Adipocyte (in vitro differentiated cells): Measurements from ENCODE around the gene TNS3.
A peak's percentile ranks its signal among the peaks of the same experiment; 100 is the strongest.

Experiments used
- DNase-seq: peaks from one replicate; pipeline ENCODE4 v3.0.0-alpha.2; 2015; ENCODE audit warnings: low read depth
- H3K27me3 ChIP-seq: replicated peaks from 2 replicates; pipeline ENCODE4 v1.7.0; 2013; ENCODE audit warnings: mild to moderate bottlenecking, low read length, moderate library complexity; ENCODE audit not compliant: control insufficient read depth, insufficient read depth
- H3K36me3 ChIP-seq: 2 replicates; pipeline ENCODE4 v1.7.0; 2013; ENCODE audit warnings: low read length, mild to moderate bottlenecking, moderate library complexity; ENCODE audit not compliant: control insufficient read depth, insufficient read depth, severe bottlenecking
- H3K4me1 ChIP-seq: 2 replicates; pipeline ENCODE4 v1.7.0; 2013; ENCODE audit warnings: mild to moderate bottlenecking, low read length, moderate library complexity; ENCODE audit not compliant: control insufficient read depth, insufficient read depth
- H3K4me3 ChIP-seq: 2 replicates; pipeline ENCODE4 v1.7.0; 2013; ENCODE audit warnings: mild to moderate bottlenecking, low read length, moderate library complexity
- H3K9ac ChIP-seq: 2 replicates; pipeline ENCODE4 v1.7.0; 2013; ENCODE audit warnings: mild to moderate bottlenecking, low read length, moderate library complexity
- H3K9me3 ChIP-seq: 2 replicates; pipeline ENCODE4 v1.7.0; 2013; ENCODE audit warnings: mild to moderate bottlenecking, low read length, moderate library complexity; ENCODE audit not compliant: control insufficient read depth

Gene TNS3

GRCh38 chr7:47318395-47319182 is 263.3 kb downstream of the TNS3 start:
- no peak overlapping the region for H3K9ac ChIP-seq
- no peak for DNase-seq
- H3K36me3 ChIP-seq, result peaks cover 34% of the 10 kb centered on the region
- no peaks in the 10 kb centered on the region for H3K9me3 ChIP-seq
- H3K4me3 ChIP-seq, result no peak overlapping the region
- H3K4me1 ChIP-seq, result peaks cover 18% of the 10 kb centered on the region
- no peaks in the 10 kb centered on the region for H3K27me3 ChIP-seq

GRCh38 chr7:47317487-47317886 is 264.4 kb downstream of the TNS3 start:
- Histone ChIP-seq H3K4me1 (peaks cover 18% of the 10 kb centered on the region), H3K27me3 (no peaks in the 10 kb centered on the region), H3K4me3 (no peak overlapping the region), H3K9me3 (no peaks in the 10 kb centered on the region), H3K9ac (no peak overlapping the region), H3K36me3 (peaks cover 34% of the 10 kb centered on the region)
- no peak for DNase-seq

DNA sequence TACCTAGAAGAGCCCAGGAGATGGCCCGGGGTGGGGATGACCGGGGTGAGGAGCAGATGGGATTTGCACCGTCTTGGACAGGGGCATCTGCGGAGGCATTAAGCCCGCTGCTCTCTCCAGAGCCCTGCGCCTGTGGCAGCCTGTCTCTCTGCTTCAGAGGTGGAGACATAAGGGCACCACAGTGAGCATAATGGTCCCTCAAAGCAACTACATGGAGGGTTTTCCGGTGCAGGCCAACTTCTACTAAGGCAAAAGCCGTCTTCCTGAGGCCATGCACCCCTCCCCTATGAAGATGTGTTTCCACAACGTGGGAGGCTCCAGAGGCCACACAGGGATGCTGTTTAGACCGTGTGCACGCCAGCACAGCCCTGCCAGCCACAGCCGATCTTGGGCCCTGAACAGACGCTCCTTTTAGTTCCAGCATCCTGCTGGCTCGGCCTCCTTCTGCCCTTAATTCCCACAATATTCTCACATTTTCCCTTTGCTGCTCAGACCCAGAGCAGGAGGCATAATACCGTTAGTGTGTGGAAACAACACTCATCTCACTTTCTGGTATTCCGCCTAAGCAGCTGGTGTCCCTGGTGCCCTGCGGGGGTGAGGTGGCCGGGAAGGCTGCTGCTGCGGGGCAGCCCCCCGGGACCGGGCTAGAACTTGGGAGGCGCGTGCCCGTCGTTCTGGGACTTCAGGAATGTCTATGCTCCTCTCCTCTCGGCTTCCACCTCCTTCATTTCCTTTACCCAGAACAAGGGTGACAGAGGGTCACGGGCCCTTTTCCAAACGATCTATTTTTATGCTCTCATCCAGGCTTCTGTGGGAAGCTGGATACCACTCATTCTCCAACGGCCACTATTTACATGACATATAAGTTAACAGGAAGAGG is 266.9 kb downstream of the TNS3 start:
- DNase-seq, result peak; percentile 64
- Histone ChIP-seq H3K4me1 (peaks cover 18% of the 10 kb centered on the region), H3K27me3 (no peaks in the 10 kb centered on the region), H3K9me3 (peaks cover 3% of the 10 kb centered on the region), H3K4me3 (peak overlapping the region; percentile 50), H3K36me3 (peaks cover 19% of the 10 kb centered on the region), H3K9ac (peak overlapping the region; percentile 57)

GRCh38 chr7:47314248-47314647 is 267.7 kb downstream of the TNS3 start:
- peaks cover 16% of the 10 kb centered on the region for H3K36me3 ChIP-seq
- peaks cover 18% of the 10 kb centered on the region for H3K4me1 ChIP-seq
- peaks cover 3% of the 10 kb centered on the region for H3K9me3 ChIP-seq
- no peaks in the 10 kb centered on the region for H3K27me3 ChIP-seq
- no peak for DNase-seq
- H3K4me3 ChIP-seq, result no peak overlapping the region
- peak overlapping the region; percentile 57 for H3K9ac ChIP-seq

- Histone ChIP-seq H3K9ac (no peak overlapping the region), H3K36me3 (peaks cover 17% of the 10 kb centered on the region), H3K4me1 (peaks cover 18% of the 10 kb centered on the region), H3K9me3 (peaks cover 3% of the 10 kb centered on the region), H3K27me3 (no peaks in the 10 kb centered on the region), H3K4me3 (no peak overlapping the region)
- no peak for DNase-seq
These were observed 268.3 kb downstream of the TNS3 start for GRCh38 chr7:47313564-47313963.

- no peak for DNase-seq
- Histone ChIP-seq H3K4me3 (no peak overlapping the region), H3K4me1 (peaks cover 18% of the 10 kb centered on the region), H3K9me3 (peaks cover 3% of the 10 kb centered on the region), H3K27me3 (no peaks in the 10 kb centered on the region), H3K36me3 (peaks cover 6% of the 10 kb centered on the region), H3K9ac (no peak overlapping the region)
These were observed 270.0 kb downstream of the TNS3 start for GRCh38 chr7:47311891-47312290.

GRCh38 chr7:47310020-47310419 is 271.9 kb downstream of the TNS3 start:
- peaks cover 6% of the 10 kb centered on the region for H3K36me3 ChIP-seq
- H3K4me3 ChIP-seq, result no peak overlapping the region
- peaks cover 11% of the 10 kb centered on the region for H3K4me1 ChIP-seq
- H3K27me3 ChIP-seq, result no peaks in the 10 kb centered on the region
- DNase-seq, result no peak
- no peak overlapping the region for H3K9ac ChIP-seq
- peaks cover 3% of the 10 kb centered on the region for H3K9me3 ChIP-seq

DNA sequence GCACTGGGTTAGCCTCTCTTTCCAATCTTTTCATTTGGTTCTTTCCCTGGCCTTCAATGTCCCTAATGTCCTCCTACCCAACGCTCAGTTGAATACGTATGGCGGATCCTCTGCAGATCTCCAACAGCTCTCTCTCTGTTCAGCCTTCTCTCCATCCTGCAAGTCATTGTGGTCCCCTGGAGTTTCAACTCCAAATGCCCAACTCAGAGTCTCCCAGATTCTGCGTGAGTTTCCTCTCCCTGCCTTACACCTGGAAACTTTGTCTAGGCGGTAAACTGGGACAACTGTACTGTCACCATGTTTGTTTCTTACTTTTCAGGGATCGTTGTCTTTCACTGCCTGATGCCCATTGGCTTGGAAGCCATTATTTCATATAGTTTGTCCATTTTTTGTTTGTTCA is 273.1 kb downstream of the TNS3 start:
- Histone ChIP-seq H3K9me3 (peaks cover 3% of the 10 kb centered on the region), H3K36me3 (peaks cover 6% of the 10 kb centered on the region)
- DNase-seq, result no peak

GRCh38 chr7:47307311-47307710 is 274.6 kb downstream of the TNS3 start:
- Histone ChIP-seq H3K36me3 (peaks cover 16% of the 10 kb centered on the region), H3K9ac (no peak overlapping the region), H3K4me1 (no peaks in the 10 kb centered on the region), H3K9me3 (peaks cover 3% of the 10 kb centered on the region), H3K4me3 (no peak overlapping the region), H3K27me3 (no peaks in the 10 kb centered on the region)
- no peak for DNase-seq

More for the DNA sequence above, 273.1 kb downstream of the TNS3 start:
- Histone ChIP-seq H3K4me1 (no peaks in the 10 kb centered on the region), H3K9ac (no peak overlapping the region), H3K27me3 (no peaks in the 10 kb centered on the region), H3K4me3 (no peak overlapping the region)

DNA sequence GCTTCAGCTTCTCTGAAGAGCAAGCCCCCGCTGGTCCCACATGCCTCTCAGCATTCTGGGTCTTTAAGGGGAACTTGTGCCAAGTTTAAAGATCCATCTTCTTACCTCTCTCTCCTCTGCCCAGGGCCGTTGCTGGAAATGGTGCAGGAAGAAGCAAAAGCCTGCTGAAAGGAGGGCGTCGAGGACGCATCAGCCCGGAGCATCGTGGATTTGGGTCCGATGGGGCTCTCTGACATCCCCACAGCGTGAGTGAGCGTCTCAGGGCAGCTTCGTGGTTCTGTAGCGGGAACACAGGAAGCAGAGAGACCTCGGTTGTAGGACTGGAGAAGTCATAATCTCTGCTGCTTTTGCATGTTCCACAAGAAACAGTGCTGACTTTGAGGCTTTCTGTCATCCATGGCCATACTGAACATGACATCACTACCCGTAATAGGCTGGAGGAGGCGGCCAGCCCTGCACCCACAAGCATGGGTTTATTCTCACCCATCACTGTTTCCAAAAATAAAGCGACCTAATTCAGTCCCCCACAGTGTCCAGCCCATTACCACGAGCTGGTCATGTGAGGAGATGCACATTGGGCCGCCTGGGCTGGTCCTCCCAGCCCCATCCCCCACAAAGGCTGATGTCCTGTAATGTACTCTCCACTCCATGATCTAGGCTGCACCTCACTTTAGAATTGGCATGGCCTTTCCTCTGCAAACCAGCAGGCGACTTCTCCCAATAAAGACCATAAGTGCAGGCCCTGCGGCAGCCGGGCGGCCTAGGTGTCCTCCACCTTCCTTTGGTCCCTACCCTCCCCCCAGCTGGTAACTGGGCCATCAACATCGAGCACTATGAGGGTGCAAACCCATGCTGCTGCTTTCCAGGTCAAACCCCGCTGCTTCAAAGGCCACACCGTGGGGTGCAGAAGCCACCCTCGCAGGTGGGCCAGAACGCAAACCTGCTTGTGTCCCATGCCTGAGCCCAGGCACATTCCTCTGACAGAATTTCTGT is 276.9 kb downstream of the TNS3 start:
- DNase-seq, result no peak
- no peak overlapping the region for H3K4me3 ChIP-seq
- H3K27me3 ChIP-seq, result no peaks in the 10 kb centered on the region
- no peak overlapping the region for H3K9ac ChIP-seq
- H3K4me1 ChIP-seq, result no peaks in the 10 kb centered on the region
- H3K36me3 ChIP-seq, result peaks cover 38% of the 10 kb centered on the region
- H3K9me3 ChIP-seq, result no peaks in the 10 kb centered on the region
